Tibial nerve (tissue), 4 donors: ENCODE measurements around the gene BMERB1. TPM values are rescaled to one million over a fixed set of nuclear protein-coding genes. Genes with fewer than 3 reads are reported as not detected.
"Not testable (repeated sequence)": the region's sequence is repeated elsewhere in the genome, so short reads cannot be mapped to it uniquely, and the experiment has no call there.

Experiments used
- DNase-seq, 2 donors: peaks; one replicate each; pipeline ENCODE4 v3.0.0-alpha.2; 2019; ENCODE audit warnings: low spot score in 2 of 2
- H3K27ac ChIP-seq, 4 donors: fragments of 200-600 bp; sonication (generic) in 3 of 4; one replicate each; pipeline ENCODE4 v1.5.1; 2017 to 2019; ENCODE audit warnings: mild to moderate bottlenecking in 1 of 4
- H3K27me3 ChIP-seq, 2 donors: fragments of 200-600 bp; sonication (generic) in 1 of 2; one replicate each; pipeline versions ENCODE4 v1.5.1 to v1.6.0; 2017 to 2019
- H3K36me3 ChIP-seq, 3 donors: fragments of 200-600 bp; sonication (generic); one replicate each; pipeline ENCODE4 v1.5.1; 2018 to 2019
- H3K4me1 ChIP-seq, 4 donors: fragments of 200-600 bp; sonication (generic) in 3 of 4; one replicate each; pipeline ENCODE4 v1.5.1; 2017 to 2019
- H3K4me3 ChIP-seq, 4 donors: fragments of 200-600 bp; sonication (generic) in 3 of 4; one replicate each; pipeline ENCODE4 v1.5.1; 2017 to 2019; ENCODE audit warnings: mild to moderate bottlenecking in 1 of 4, moderate library complexity in 1 of 4
- H3K9me3 ChIP-seq, 4 donors: fragments of 200-600 bp; sonication (generic) in 3 of 4; one replicate each; pipeline ENCODE4 v1.5.1; 2017 to 2019
- EP300 ChIP-seq, 2 donors: sonication (generic); formaldehyde crosslinking; IDR thresholded peaks; one replicate each; pipeline ENCODE4 v1.6.1; 2017; ENCODE audit warnings: antibody characterized with exemption in 2 of 2, mild to moderate bottlenecking in 1 of 2
- POLR2A ChIP-seq, 2 donors: fragments of 450-650 bp; IDR thresholded peaks; one replicate each; pipeline ENCODE4 v1.6.1; 2017; ENCODE audit warnings: antibody characterized with exemption in 2 of 2, mild to moderate bottlenecking in 2 of 2, moderate library complexity in 2 of 2
- WGBS, 2 donors: methylation state at CpG; one replicate each; pipeline ENCODE4 v1.1.5; 2018; 5-methylcytosine and 5-hydroxymethylcytosine counted together
- total RNA-seq, 4 donors: library from RNA; depleted of rRNA; stranded (reverse); fragments of >200 nt; gene quantifications; one replicate each; pipeline ENCODE4 v1.1.0, GENCODE V29; 2016
- TF ChIP-seq, protein P1 (sequence below), 5 experiments: fragments of 200-600 bp in 3 of 5; fragments of 450-650 bp in 2 of 5; sonication (generic) in 3 of 5; IDR thresholded peaks; one replicate each; pipeline ENCODE4 v1.5.1; 2016 to 2019; ENCODE audit warnings: antibody characterized with exemption in 5 of 5, mild to moderate bottlenecking in 3 of 5, moderate library complexity in 2 of 5

The BMERB1 gene
- total RNA-seq, 4 donors from 2014 or later: 42.9 to 85.9 (median 54.8) TPM

DNA sequence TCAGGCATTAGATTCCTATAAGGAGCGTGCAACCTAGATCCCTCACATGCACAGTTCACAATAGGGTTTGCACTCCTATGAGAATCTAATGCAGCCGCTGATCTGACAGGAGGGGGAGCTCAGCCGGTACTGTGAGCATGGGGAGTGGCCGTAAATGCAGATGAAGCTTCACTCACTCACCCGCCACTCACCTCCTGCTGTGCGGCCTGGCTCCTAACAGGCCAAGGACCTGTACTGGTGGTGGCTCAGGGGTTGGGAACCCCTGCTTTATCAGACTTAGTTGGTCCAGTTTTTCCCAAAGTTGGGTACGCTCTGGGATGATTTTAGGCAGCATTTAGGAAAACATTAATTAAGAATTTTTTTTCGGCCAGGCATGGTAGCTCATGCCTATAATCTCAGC, 104.8 kb downstream of the BMERB1 start:
- DNase-seq: no peak
- Histone ChIP-seq H3K4me1 (no peaks in the 10 kb centered on the region), H3K27me3 (no peaks in the 10 kb centered on the region), H3K4me3 (no peak overlapping the region), H3K9me3 (peaks cover 0 to 11% (median 0%) of the 10 kb centered on the region in 4 donors), H3K36me3 (peaks cover 0 to 18% (median 0%) of the 10 kb centered on the region in 3 donors), H3K27ac (no peak overlapping the region)
- TF ChIP-seq EP300 (IDR thresholded peaks at IDR 0.05) (no peak), POLR2A (IDR thresholded peaks at IDR 0.05) (no peak)
- TF ChIP-seq, protein P1, sequence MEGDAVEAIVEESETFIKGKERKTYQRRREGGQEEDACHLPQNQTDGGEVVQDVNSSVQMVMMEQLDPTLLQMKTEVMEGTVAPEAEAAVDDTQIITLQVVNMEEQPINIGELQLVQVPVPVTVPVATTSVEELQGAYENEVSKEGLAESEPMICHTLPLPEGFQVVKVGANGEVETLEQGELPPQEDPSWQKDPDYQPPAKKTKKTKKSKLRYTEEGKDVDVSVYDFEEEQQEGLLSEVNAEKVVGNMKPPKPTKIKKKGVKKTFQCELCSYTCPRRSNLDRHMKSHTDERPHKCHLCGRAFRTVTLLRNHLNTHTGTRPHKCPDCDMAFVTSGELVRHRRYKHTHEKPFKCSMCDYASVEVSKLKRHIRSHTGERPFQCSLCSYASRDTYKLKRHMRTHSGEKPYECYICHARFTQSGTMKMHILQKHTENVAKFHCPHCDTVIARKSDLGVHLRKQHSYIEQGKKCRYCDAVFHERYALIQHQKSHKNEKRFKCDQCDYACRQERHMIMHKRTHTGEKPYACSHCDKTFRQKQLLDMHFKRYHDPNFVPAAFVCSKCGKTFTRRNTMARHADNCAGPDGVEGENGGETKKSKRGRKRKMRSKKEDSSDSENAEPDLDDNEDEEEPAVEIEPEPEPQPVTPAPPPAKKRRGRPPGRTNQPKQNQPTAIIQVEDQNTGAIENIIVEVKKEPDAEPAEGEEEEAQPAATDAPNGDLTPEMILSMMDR (IDR thresholded peaks at IDR 0.05): no peak
- 77 to 81% methylated on average over 8 of the region's 8 CpGs for WGBS, 2 donors

- 93 to 98% methylated on average over 7 of the region's 7 CpGs for WGBS, 2 donors
Observed at GRCh38 chr16:15542261-15542660, 107.9 kb downstream of the BMERB1 start.

GRCh38 chr16:15542734-15543347, 108.5 kb downstream of the BMERB1 start:
- WGBS, 2 donors: 96 to 97% methylated on average over 6 of the region's 6 CpGs
- H3K4me1 ChIP-seq: no peaks in the 10 kb centered on the region
- peaks cover 0 to 15% (median 0%) of the 10 kb centered on the region in 3 donors for H3K36me3 ChIP-seq
- no peak overlapping the region for H3K4me3 ChIP-seq
- H3K9me3 ChIP-seq: peaks cover 0 to 11% (median 0%) of the 10 kb centered on the region in 4 donors
- H3K27me3 ChIP-seq: no peaks in the 10 kb centered on the region
- no peak overlapping the region for H3K27ac ChIP-seq
- no peak for TF ChIP-seq EP300 (IDR thresholded peaks at IDR 0.05)
- TF ChIP-seq POLR2A (IDR thresholded peaks at IDR 0.05): no peak
- TF ChIP-seq, protein P1 (IDR thresholded peaks at IDR 0.05): no peak
- DNase-seq: no peak

More at GRCh38 chr16:15542261-15542660, 107.9 kb downstream of the BMERB1 start:
- DNase-seq: no peak
- Histone ChIP-seq H3K36me3 (peaks cover 0 to 9% (median 0%) of the 10 kb centered on the region in 3 donors), H3K27ac (no peak overlapping the region), H3K9me3 (peaks cover 0 to 11% (median 0%) of the 10 kb centered on the region in 4 donors), H3K4me3 (no peak overlapping the region), H3K27me3 (no peaks in the 10 kb centered on the region), H3K4me1 (no peaks in the 10 kb centered on the region)
- TF ChIP-seq POLR2A (IDR thresholded peaks at IDR 0.05): no peak
- TF ChIP-seq, protein P1 (IDR thresholded peaks at IDR 0.05): no peak
- no peak for TF ChIP-seq EP300 (IDR thresholded peaks at IDR 0.05)

DNA sequence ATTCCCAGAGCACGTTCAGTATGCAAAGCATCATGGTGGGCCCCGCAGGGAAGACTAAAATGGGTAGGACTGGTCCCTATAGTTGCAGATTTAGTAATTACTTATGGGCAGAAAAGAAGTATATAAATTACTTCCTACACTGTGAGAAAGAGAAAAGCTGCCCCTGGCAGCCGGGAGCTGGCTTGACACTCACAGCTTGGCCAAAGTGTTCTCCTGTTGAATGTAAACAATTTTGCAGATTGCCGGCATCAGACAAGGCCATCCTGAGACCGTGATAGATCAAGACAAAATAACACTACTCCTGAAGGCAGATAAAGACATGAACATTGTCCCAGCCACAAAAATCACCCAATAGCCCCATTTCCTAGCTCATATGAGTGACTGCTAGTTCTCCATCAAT, 110.0 kb downstream of the BMERB1 start:
- no peak overlapping the region for H3K27ac ChIP-seq

DNA sequence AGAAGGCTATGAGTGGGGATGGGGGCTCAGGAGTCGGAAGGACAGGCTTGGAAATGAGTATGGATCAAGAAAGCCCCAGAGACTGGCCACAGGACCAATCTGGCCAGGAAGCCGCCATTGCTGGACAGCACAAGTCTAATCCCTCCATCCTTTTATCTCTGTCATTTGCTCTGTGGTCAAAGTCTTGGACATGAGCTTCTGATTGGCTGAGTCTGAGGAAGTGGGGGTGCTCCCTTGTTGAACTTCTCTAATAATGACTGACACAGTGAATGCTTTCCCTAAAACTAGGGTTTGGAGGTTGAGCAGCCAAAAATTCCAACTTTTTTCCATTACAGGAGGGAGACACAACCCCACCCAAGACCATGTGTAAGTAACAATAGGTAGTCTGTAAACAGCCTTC, 111.2 kb downstream of the BMERB1 start:
- 91 to 94% methylated on average over 2 of the region's 2 CpGs for whole genome bisulfite sequencing, 2 donors

More for the DNA sequence above, 110.0 kb downstream of the BMERB1 start:
- TF ChIP-seq, protein P1 (IDR thresholded peaks at IDR 0.05): no peak
- TF ChIP-seq POLR2A (IDR thresholded peaks at IDR 0.05) (no peak), EP300 (IDR thresholded peaks at IDR 0.05) (no peak)
- no peak for DNase-seq
- Histone ChIP-seq H3K27me3 (no peaks in the 10 kb centered on the region), H3K4me3 (no peak overlapping the region), H3K9me3 (peaks cover 0 to 11% (median 0%) of the 10 kb centered on the region in 4 donors), H3K4me1 (no peaks in the 10 kb centered on the region), H3K36me3 (peaks cover 0 to 18% (median 0%) of the 10 kb centered on the region in 3 donors)
- WGBS, 2 donors: 82 to 88% methylated on average over 5 of the region's 5 CpGs

DNA sequence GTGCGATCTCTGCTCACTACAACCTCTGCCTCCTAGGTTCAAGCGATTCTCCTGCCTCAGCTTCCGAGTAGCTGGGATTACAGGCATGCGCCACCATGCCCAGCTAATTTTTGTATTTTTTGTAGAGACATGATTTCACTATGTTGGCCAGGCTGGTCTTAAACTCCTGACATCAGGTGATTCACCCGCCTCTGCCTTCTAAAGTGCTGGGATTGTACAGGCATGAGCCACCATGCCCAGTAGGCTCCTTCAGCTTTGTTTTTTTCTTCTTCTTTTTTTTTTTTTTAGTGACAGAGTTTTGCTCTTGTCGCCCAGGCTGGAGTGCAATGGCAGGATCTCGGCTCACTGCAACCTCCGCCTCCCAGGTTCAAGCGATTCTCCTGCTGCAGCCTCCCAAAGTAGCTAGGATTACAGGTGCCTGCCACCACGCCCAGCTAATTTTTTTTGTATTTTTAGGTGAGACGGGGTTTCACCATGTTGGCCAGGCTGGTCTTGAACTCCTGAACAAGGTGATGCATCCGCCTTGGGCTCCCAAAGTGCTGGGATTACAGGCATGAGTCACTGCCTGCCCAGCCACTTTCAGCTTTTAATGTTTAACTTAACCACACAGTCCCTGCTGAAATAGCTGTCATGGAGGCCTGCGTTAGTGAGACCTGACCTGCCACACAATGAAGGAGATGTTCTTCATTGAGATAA, 112.8 kb downstream of the BMERB1 start:
- peaks cover 0 to 18% (median 0%) of the 10 kb centered on the region in 3 donors for H3K36me3 ChIP-seq
- not testable (repeated sequence) for DNase-seq, H3K27me3 ChIP-seq, H3K4me3 ChIP-seq, H3K27ac ChIP-seq
- peaks cover 0 to 11% (median 0%) of the 10 kb centered on the region in 4 donors for H3K9me3 ChIP-seq
- WGBS, 2 donors: 92 to 95% methylated on average over 13 of the region's 13 CpGs
- peaks cover 0 to 15% (median 0%) of the 10 kb centered on the region in 4 donors for H3K4me1 ChIP-seq

More for the DNA sequence above, 111.2 kb downstream of the BMERB1 start:
- Histone ChIP-seq H3K27me3 (no peaks in the 10 kb centered on the region), H3K27ac (no peak overlapping the region), H3K4me1 (peaks cover 0 to 3% (median 0%) of the 10 kb centered on the region in 4 donors), H3K36me3 (peaks cover 0 to 18% (median 0%) of the 10 kb centered on the region in 3 donors), H3K9me3 (peaks cover 0 to 11% (median 0%) of the 10 kb centered on the region in 4 donors), H3K4me3 (no peak overlapping the region)
- no peak for TF ChIP-seq POLR2A (IDR thresholded peaks at IDR 0.05)
- TF ChIP-seq EP300 (IDR thresholded peaks at IDR 0.05): no peak
- TF ChIP-seq, protein P1 (IDR thresholded peaks at IDR 0.05): no peak
- no peak for DNase-seq
